Measurements from ENCODE around the gene JAKMIP3.

GRCh38 chr10:132078746-132079345 lies 13.1 kb downstream of the JAKMIP3 start:
- no peak for TF ChIP-seq POLR2A (IDR thresholded peaks at IDR 0.05)
- no peak for TF ChIP-seq CTCF (IDR thresholded peaks at IDR 0.05)

Data from uterus (tissue), 2 donors.